Epithelial cell of proximal tubule (primary cell): ENCODE data around the gene TMEM115. TPM values are rescaled to one million over a fixed set of nuclear protein-coding genes. Genes with fewer than 3 reads are reported as not detected.

ENCODE experiments used
- DNase-seq: peaks from one replicate; pipeline ENCODE4 v3.0.0-alpha.2; 2011; ENCODE audit warnings: low read depth
- H3K4me3 ChIP-seq: 2 replicates; pipeline ENCODE4 v1.5.1; 2011; ENCODE audit warnings: low read depth, mild to moderate bottlenecking, low read length
- total RNA-seq: library from RNA; depleted of rRNA; stranded (reverse); fragments of >200 nt; gene quantifications from 2 replicates; pipeline ENCODE4 v1.2.3, GENCODE V29; 2015
- TF ChIP-seq, protein P1 (sequence below): conservative IDR thresholded peaks from 2 replicates; pipeline ENCODE4 v1.5.1; 2012; ENCODE audit warnings: low read depth, mild to moderate bottlenecking, low read length

TMEM115 gene
- total RNA-seq, 1 donor from 2014 or later = 54.6 TPM

DNA sequence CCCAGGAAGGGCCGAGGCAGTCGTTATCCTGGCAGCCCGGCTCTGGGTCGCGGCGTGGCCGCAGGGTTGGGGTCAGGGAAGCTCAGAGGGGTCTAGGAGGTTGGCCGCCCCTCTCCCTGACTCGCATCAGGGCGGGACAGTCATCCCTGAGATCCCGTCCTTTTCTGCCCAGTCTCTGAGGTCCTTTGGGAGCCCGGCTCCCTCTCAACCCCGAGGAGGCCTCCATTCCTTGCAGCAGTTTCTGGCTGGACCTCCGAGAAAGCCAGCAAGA lies 37.3 kb downstream of the TMEM115 start:
- DNase-seq = no peak
- H3K4me3 ChIP-seq = peak overlapping the region; percentile 89
- TF ChIP-seq, protein P1, sequence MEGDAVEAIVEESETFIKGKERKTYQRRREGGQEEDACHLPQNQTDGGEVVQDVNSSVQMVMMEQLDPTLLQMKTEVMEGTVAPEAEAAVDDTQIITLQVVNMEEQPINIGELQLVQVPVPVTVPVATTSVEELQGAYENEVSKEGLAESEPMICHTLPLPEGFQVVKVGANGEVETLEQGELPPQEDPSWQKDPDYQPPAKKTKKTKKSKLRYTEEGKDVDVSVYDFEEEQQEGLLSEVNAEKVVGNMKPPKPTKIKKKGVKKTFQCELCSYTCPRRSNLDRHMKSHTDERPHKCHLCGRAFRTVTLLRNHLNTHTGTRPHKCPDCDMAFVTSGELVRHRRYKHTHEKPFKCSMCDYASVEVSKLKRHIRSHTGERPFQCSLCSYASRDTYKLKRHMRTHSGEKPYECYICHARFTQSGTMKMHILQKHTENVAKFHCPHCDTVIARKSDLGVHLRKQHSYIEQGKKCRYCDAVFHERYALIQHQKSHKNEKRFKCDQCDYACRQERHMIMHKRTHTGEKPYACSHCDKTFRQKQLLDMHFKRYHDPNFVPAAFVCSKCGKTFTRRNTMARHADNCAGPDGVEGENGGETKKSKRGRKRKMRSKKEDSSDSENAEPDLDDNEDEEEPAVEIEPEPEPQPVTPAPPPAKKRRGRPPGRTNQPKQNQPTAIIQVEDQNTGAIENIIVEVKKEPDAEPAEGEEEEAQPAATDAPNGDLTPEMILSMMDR = no peak

DNA sequence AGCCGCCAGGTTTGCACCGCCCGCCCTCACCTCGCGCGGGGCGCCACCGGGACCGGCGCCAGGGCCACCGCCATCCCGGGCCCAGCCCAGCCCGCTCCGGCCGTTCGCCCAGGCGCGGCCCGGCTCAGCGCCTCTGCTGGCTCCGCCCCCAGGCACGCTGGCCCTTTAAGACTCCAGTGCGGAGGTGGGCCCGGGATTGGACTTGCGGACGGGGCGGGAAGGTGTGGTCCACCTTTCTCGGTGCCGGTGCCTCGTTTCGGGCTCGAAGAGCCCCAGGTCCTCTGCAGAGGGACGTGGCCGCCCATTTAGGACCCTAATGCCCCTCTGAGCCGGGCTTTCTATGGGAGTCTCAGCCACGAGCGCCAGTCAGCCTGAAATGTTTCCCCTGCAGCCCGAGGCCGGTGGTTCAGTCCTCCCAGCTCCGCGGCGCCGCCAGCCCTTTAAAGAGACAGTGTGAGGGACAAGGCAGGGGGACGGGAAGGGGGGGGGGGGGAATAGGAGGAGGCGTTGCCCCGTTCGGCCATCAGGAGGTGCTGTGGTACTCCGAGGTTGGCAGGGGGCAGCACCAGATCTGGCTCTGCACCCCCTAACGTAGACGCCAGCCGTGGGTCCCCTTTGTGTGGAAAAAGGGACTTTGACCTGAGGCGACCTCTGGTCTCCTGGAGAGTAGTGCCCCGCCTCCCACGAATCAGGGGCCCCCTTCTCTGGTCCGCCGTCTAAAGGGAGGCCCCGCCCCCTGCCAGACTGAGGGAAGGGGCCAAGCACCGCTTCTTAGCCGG lies 37.8 kb downstream of the TMEM115 start:
- TF ChIP-seq, protein P1 = peak; percentile 57
- H3K4me3 ChIP-seq = peak overlapping the region; percentile 89
- DNase-seq = no peak

DNA sequence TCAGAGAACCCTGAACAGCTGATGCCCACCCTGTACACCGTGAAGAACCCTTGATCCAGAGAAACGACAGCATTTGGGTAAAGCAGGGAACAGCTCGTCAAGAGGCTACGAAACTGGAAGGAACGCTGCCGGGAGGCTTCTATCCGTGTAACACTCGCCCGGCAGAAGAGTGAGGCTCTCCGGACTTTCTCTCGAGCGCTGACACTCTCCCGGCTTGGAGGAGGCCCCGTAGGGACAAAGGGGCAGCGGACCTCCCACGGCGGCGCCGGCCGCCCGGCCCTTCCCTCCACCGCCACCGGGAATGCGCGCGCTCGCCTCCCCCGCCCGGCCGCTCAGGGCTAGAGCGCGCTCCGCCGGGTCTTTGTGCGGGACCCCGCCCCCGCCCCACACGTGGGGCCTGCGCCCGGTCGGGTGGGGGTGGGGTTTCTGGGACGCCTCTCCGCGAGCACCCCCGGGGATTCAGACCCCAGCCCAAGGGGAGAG lies 38.4 kb downstream of the TMEM115 start:
- peak overlapping the region; percentile 89 for H3K4me3 ChIP-seq
- TF ChIP-seq, protein P1 = no peak
- DNase-seq = no peak

DNA sequence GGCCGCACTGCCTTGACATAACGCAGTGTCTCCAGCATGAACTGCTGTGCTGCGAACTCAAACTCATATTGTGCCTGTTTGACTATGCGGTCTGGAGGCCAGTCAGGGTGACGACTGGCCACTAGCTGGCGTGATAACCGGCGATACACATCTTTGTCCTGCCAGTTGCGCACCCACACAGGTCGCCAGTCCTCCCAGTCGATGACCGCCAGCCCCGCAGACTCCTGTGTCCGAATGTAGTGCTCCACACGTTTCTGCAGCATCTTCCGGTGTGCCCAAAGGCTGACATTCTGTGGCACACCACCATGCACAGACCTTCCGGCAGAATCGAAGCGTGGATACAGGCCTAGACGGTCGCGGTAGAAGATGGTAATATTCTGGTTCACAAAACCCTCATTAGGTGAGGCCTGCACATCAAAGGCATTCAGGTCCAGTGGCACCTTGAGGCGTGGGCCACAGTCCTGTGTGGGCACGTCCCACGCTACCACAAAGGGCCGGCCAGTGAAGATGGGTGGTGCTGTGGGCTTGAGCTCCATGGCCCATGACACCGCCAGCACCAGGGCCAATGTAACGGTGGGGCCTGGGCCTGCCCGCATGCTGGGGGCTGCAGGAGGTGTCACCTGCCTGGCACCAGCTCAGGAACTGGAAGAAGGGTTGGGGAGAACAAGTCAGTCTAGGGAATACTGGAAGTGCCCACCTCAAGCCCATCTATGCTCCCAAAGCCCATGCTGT lies 39.3 kb downstream of the TMEM115 start:
- no peak for DNase-seq
- TF ChIP-seq, protein P1 = no peak

DNA sequence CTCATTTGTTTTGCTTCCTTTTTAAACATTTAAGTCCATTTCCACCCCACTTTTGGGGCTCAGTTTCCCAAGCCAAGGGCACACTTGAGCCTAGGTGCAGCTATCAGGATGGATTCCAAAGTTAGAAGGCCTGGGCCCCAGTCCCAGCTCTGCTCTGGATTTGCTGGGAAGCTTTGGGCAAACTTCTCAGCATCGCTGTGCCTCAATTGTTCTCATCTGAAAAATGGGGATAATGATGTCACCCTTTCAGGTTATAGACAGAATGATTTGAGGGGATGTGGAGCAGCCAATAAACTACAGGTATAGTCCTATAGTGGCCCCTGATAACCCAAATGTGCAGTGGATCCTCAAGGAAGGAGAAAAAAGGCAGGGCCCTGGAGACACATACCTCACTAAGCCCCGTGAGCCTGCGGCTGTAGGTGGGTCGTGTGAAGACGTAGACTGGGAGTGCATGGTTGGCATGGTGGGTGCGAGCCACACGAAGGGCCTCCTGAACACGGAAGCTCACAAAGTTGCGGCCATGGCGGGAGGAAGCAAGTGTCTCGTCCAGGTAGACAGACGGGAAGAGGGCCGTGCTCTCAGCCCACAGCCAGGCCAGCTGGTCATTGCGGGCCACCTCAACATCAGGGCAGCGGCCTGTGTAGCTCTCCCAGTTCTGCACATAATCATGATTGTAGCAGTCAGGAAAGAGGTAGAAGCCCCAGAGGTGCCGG lies 40.0 kb downstream of the TMEM115 start:
- DNase-seq = no peak
- TF ChIP-seq, protein P1 = no peak
- H3K4me3 ChIP-seq = no peak overlapping the region

More for the DNA sequence above, 39.3 kb downstream of the TMEM115 start:
- H3K4me3 ChIP-seq = peak overlapping the region; percentile 89

DNA sequence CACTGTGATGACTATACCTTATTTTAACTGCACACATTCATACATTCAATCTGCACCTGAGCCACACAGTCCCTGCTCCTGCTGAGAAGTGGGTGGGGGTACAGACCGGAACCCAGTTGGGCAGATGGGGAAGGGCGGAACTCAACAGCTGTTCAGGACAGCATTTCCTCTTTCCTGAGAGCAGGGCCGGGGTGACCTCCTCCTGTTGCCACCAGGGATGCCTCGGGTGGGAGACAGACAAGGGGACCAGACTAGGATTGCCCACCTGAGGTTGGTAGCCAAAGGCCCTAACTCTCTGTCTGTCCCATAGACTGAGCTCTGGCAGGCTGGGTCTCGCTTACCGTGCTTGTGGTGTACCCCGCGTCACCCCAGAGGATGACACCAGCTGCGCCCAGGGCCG lies 40.7 kb downstream of the TMEM115 start:
- no peak overlapping the region for H3K4me3 ChIP-seq
- no peak for DNase-seq
- TF ChIP-seq, protein P1 = no peak
